Measurements from ENCODE around the gene GNL2.

The GNL2 gene

DNA sequence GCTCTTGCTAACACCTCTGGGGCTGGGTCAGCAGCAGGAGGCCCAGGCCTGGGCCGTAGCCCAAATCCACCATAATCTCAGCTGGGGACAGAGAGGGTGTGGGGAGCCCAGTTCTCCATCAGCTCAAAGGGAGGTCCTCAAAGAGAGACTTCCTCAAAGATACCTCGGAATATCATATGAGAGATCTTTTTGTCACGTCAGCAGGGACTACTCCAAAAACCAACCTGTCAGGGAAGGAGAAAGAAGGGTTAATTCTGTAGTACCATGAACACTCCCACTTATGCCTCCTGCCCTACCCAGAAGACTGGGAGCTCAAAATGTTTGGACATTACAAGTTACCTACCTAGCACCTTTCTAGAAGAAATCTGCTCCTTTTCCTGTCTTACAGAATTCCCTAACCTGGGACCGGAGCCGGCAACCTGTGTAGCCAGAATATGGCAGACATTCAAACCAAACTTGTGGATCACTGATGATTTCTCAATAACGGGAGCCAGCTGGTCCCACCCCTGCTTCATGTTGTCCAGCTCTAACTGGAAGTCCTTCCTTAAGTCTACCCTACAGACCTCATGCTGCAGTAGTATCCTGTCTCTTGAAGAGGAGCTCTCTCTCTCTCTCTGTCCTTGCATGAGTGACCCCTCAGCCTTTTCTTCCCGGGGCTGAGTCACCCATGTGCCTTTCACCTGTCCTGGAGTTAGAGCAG is 34.1 kb upstream of the GNL2 start:
- no peaks in the 10 kb centered on the region for H3K36me3 ChIP-seq (ENCODE audit: control insufficient read depth, insufficient read depth, low read length)
- H3K27ac ChIP-seq (ENCODE audit: low read depth, low read length, severe bottlenecking): no peak overlapping the region
- no peaks in the 10 kb centered on the region for H3K9me3 ChIP-seq (ENCODE audit: control insufficient read depth, low read length)
- WGBS, 2 experiments (ENCODE audit: insufficient coverage in 2 of 2): 65 to 66% methylated on average over 4 to 5 of the region's 7 CpGs
- peaks cover 6% of the 10 kb centered on the region for H3K4me1 ChIP-seq (ENCODE audit: control insufficient read depth, insufficient read depth, low read length, poor library complexity, severe bottlenecking)
- H3K4me3 ChIP-seq (ENCODE audit: extremely low read depth, insufficient read depth, low read length, poor library complexity, severe bottlenecking): no peak overlapping the region

DNA sequence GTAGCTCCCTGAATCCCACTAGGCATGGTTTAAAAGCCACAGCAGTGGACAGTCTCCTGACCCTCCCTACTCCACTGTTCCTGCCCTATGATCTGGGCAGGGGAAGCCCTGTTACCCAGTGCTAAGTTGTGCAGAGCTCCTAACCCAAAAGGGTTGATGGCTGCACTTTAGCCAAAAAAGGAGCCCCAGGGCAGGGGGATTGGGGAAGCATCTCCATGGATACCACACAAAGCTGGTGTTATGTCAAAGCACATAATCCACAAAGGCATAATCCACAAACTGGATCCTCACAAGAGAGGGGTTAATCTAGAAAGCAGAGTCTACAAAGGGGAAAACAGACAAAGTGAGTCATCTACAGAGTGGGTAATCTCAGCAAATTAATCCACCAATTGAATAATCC is 33.3 kb upstream of the GNL2 start:
- no peaks in the 10 kb centered on the region for H3K9me3 ChIP-seq (ENCODE audit: control insufficient read depth, low read length)
- H3K4me3 ChIP-seq (ENCODE audit: extremely low read depth, insufficient read depth, low read length, poor library complexity, severe bottlenecking): no peak overlapping the region
- no peak overlapping the region for H3K27ac ChIP-seq (ENCODE audit: low read depth, low read length, severe bottlenecking)
- no peaks in the 10 kb centered on the region for H3K36me3 ChIP-seq (ENCODE audit: control insufficient read depth, insufficient read depth, low read length)
- H3K4me1 ChIP-seq (ENCODE audit: control insufficient read depth, insufficient read depth, low read length, poor library complexity, severe bottlenecking): peaks cover 2% of the 10 kb centered on the region

DNA sequence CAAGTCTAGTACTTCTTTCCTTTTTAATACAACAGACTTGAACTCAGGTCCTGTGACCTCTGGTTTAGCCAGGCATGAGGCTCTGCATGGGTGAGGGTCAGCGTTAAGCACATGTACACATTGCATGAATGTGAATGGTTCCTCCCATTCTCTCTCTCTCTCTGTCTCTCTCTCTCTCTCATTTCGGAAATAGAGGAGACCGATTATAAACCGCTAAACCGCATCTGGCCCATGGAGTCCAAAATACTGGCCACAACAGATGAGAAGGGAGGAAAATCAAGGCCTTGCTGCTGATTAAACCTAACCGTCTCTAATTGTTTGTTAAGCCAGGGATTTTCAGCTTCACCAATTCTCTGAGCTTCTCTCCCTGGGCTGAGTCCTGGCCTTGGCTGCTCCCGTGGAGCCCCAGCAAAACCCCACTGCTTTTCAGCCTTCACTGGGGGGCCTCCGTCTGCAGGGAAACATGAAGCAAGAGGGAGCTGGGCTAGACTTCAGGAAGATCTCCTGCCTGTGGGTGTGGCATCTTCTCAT is 32.4 kb upstream of the GNL2 start:
- H3K4me1 ChIP-seq (ENCODE audit: control insufficient read depth, insufficient read depth, low read length, poor library complexity, severe bottlenecking): peaks cover 2% of the 10 kb centered on the region
- no peaks in the 10 kb centered on the region for H3K36me3 ChIP-seq (ENCODE audit: control insufficient read depth, insufficient read depth, low read length)
- H3K27ac ChIP-seq (ENCODE audit: low read depth, low read length, severe bottlenecking): no peak overlapping the region
- no peaks in the 10 kb centered on the region for H3K9me3 ChIP-seq (ENCODE audit: control insufficient read depth, low read length)
- 73 to 80% methylated on average over 5 to 8 of the region's 8 CpGs for whole genome bisulfite sequencing, 2 experiments (ENCODE audit: insufficient coverage in 2 of 2)
- no peak overlapping the region for H3K4me3 ChIP-seq (ENCODE audit: extremely low read depth, insufficient read depth, low read length, poor library complexity, severe bottlenecking)

DNA sequence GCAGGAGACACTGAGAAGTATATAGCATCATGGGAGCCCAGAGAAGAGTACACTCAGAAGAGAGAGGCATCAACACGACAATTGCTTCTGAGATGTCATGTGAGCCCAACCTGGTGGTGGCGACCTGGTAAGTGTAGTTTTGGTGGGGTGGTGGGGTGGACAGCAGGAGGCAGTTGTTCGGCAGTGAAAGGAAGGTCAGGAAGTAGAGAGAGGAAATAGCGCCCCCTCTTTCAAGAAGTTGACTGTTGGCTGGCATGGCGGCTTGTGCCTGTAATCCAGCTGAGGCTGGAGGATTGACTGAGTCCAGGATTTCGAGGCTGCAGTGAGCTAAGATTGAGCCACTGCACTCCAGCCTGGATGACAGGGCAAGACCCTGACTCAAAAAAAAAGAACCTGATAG is 26.4 kb upstream of the GNL2 start:
- 42 to 47% methylated on average over 5 to 6 of the region's 6 CpGs for WGBS, 2 experiments (ENCODE audit: insufficient coverage in 2 of 2)
- H3K9me3 ChIP-seq (ENCODE audit: control insufficient read depth, low read length): no peaks in the 10 kb centered on the region
- H3K4me1 ChIP-seq (ENCODE audit: control insufficient read depth, insufficient read depth, low read length, poor library complexity, severe bottlenecking): no peaks in the 10 kb centered on the region
- no peaks in the 10 kb centered on the region for H3K36me3 ChIP-seq (ENCODE audit: control insufficient read depth, insufficient read depth, low read length)
- H3K27ac ChIP-seq (ENCODE audit: low read depth, low read length, severe bottlenecking): no peak overlapping the region
- H3K4me3 ChIP-seq (ENCODE audit: extremely low read depth, insufficient read depth, low read length, poor library complexity, severe bottlenecking): no peak overlapping the region

DNA sequence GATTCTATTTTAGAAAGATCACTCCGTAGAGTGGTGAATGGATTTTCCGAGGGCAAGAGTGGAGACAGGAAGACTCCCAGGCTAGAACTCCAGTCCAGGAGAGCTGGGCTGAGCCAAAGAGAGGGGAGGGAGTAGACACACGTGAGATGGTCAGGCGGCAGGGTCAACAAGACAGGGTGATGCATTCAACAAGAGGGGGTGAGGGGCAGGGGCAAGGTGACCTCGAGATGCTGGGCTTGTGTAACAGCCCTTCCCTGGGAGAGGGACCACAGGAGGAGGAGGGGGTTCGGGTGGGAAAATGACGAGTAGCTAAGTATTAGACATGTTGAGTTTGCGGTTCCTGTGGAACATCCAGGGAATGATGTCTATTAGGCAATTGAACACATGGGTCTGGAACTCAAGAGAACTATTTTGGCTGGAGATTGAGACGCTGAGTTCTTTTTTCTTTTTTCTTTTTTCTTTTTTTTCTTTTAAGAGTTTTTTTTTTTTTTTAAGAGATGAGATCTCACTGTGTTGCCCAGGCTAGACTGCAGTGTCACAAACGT is 25.7 kb upstream of the GNL2 start:
- Histone ChIP-seq H3K4me1 (ENCODE audit: control insufficient read depth, insufficient read depth, low read length, poor library complexity, severe bottlenecking) (no peaks in the 10 kb centered on the region), H3K36me3 (ENCODE audit: control insufficient read depth, insufficient read depth, low read length) (no peaks in the 10 kb centered on the region), H3K9me3 (ENCODE audit: control insufficient read depth, low read length) (no peaks in the 10 kb centered on the region), H3K4me3 (ENCODE audit: extremely low read depth, insufficient read depth, low read length, poor library complexity, severe bottlenecking) (no peak overlapping the region), H3K27ac (ENCODE audit: low read depth, low read length, severe bottlenecking) (no peak overlapping the region)
- 61 to 67% methylated on average over 6 to 8 of the region's 10 CpGs for WGBS, 2 experiments (ENCODE audit: insufficient coverage in 2 of 2)

DNA sequence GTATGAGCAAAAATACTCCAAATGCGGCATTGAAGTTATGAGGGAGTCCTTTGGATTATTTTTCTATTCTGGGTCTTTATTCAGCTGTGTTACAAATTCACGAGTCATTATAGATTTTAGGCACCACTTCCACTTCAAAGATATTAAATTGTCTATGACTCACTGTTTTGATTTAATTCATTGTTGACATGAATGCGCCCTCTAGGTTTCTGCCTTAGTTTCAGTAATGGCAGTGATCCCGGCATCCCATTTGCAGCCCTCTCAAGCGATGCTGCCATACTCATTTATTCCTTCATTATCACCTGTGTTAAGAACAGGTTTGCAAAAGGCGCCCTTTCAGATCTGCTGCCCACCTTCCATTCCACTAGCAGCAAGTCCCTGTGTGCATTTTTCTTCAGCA is 25.0 kb upstream of the GNL2 start:
- no peaks in the 10 kb centered on the region for H3K9me3 ChIP-seq (ENCODE audit: control insufficient read depth, low read length)
- no peak overlapping the region for H3K27ac ChIP-seq (ENCODE audit: low read depth, low read length, severe bottlenecking)
- no peaks in the 10 kb centered on the region for H3K4me1 ChIP-seq (ENCODE audit: control insufficient read depth, insufficient read depth, low read length, poor library complexity, severe bottlenecking)
- WGBS, 2 experiments (ENCODE audit: insufficient coverage in 2 of 2): 80 to 92% methylated on average over 2 to 4 of the region's 6 CpGs
- H3K36me3 ChIP-seq (ENCODE audit: control insufficient read depth, insufficient read depth, low read length): no peaks in the 10 kb centered on the region
- no peak overlapping the region for H3K4me3 ChIP-seq (ENCODE audit: extremely low read depth, insufficient read depth, low read length, poor library complexity, severe bottlenecking)

DNA sequence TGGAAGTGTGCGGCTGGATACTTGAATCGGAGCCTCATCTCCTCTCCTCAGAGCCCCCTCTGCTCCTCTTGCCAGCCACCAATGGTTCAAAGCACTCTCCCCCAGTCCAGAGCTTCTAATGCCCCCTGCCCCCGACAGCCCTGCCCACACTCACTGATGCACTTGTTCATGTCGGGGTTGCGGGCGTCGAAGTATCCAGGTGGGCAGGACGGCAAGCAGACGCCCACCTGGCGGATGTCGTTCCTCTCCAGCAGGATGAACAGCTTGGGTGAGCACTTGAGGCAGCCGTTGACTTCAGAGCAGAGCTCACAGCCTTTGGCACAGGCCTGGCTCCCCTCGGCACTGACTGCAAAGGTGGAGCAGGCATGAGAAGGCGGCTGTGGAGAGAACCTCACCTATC is 20.6 kb upstream of the GNL2 start:
- Histone ChIP-seq H3K9me3 (ENCODE audit: control insufficient read depth, low read length) (no peaks in the 10 kb centered on the region), H3K4me3 (ENCODE audit: extremely low read depth, insufficient read depth, low read length, poor library complexity, severe bottlenecking) (no peak overlapping the region), H3K36me3 (ENCODE audit: control insufficient read depth, insufficient read depth, low read length) (no peaks in the 10 kb centered on the region), H3K4me1 (ENCODE audit: control insufficient read depth, insufficient read depth, low read length, poor library complexity, severe bottlenecking) (no peaks in the 10 kb centered on the region), H3K27ac (ENCODE audit: low read depth, low read length, severe bottlenecking) (no peak overlapping the region)
- WGBS, 2 experiments (ENCODE audit: insufficient coverage in 2 of 2): 75 to 85% methylated on average over 9 to 14 of the region's 14 CpGs

DNA sequence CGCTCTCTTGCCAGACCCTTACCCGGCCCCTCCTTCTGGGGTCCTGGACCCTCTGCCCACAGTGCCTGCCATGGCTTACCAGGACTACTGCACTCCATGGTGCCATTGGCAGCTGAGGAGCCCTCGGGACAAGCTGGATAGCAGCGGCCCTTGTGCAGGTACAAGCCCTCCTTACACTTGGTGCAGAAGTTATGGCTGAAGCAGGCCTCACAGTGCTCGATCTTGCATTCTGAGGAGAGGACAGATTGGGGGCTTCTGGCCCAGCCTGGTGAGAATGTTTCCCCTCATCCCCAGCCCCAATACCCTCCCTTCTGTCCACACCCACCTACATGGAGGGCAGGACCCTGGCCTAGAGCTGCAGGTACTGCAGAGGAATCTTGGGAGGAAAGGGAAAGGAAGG is 18.4 kb upstream of the GNL2 start:
- H3K27ac ChIP-seq (ENCODE audit: low read depth, low read length, severe bottlenecking): no peak overlapping the region
- no peak overlapping the region for H3K4me3 ChIP-seq (ENCODE audit: extremely low read depth, insufficient read depth, low read length, poor library complexity, severe bottlenecking)
- H3K9me3 ChIP-seq (ENCODE audit: control insufficient read depth, low read length): no peaks in the 10 kb centered on the region
- WGBS, 2 experiments (ENCODE audit: insufficient coverage in 2 of 2): 80 to 86% methylated on average over 4 of the region's 5 CpGs
- no peaks in the 10 kb centered on the region for H3K4me1 ChIP-seq (ENCODE audit: control insufficient read depth, insufficient read depth, low read length, poor library complexity, severe bottlenecking)
- no peaks in the 10 kb centered on the region for H3K36me3 ChIP-seq (ENCODE audit: control insufficient read depth, insufficient read depth, low read length)

DNA sequence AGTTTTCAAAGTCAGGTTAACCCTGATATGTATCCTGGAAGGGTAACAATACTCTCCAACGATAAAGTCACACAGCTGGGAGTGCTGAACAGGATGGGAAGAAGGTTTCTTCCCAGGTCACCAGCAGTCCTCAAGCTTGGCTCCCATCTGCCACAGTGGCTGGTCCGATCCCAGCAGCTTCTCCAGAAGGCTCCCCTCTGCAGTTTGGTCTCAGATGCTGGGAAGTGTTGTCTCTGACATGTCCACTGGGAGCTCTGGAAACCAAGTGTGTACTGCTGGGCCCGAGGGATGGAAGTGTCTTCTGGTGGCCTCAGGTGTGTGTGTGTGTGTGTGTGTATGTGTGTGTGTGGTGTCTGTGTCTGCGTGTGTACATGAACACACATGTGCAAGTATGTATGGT is 16.4 kb upstream of the GNL2 start:
- Histone ChIP-seq H3K9me3 (ENCODE audit: control insufficient read depth, low read length) (no peaks in the 10 kb centered on the region), H3K36me3 (ENCODE audit: control insufficient read depth, insufficient read depth, low read length) (no peaks in the 10 kb centered on the region), H3K27ac (ENCODE audit: low read depth, low read length, severe bottlenecking) (no peak overlapping the region), H3K4me1 (ENCODE audit: control insufficient read depth, insufficient read depth, low read length, poor library complexity, severe bottlenecking) (no peaks in the 10 kb centered on the region), H3K4me3 (ENCODE audit: extremely low read depth, insufficient read depth, low read length, poor library complexity, severe bottlenecking) (no peak overlapping the region)
- 76 to 79% methylated on average over 3 of the region's 4 CpGs for WGBS, 2 experiments (ENCODE audit: insufficient coverage in 2 of 2)

DNA sequence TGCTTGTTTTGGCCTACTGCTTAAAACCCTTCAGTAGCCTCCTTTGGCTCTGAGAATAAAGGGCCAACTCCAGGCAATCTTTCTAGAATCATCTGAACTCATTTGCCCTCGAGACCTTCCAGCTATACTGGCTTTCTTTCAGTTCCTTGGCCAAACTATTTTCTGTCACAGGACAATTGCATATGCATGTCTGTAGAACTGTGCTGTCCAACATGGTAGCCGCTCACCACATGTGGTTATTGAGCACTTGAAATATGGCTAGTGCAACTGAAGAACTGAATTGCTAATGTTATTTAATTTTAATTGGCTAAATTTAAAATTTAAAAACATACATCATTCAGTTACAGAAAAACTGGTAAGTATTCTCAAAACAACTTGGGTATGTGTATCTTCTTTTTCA is 14.3 kb upstream of the GNL2 start:
- no peak overlapping the region for H3K27ac ChIP-seq (ENCODE audit: low read depth, low read length, severe bottlenecking)
- H3K4me1 ChIP-seq (ENCODE audit: control insufficient read depth, insufficient read depth, low read length, poor library complexity, severe bottlenecking): no peaks in the 10 kb centered on the region
- WGBS, 2 experiments (ENCODE audit: insufficient coverage in 2 of 2): 33 to 70% methylated on average over 1 to 2 of the region's 2 CpGs
- no peak overlapping the region for H3K4me3 ChIP-seq (ENCODE audit: extremely low read depth, insufficient read depth, low read length, poor library complexity, severe bottlenecking)
- H3K9me3 ChIP-seq (ENCODE audit: control insufficient read depth, low read length): no peaks in the 10 kb centered on the region
- no peaks in the 10 kb centered on the region for H3K36me3 ChIP-seq (ENCODE audit: control insufficient read depth, insufficient read depth, low read length)

DNA sequence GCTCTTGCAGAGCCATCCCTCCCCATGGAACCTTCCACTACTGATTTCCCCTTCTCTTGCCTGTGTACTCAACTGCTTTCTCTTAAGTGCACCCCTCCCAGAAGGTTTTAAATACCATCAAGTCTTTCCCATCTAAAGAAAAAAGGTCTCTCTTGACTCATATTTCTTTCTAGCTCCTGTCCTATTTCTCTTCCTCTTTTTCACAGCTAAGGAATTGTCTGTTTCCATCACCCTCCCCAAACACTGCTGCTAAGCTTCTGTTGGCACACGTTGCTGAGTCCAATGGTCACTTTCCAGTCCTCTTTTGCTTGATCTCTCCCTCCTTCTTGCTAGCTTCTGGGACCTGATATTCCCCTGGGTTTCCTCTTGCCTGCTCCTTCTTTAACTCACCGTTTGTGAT is 13.3 kb upstream of the GNL2 start:
- 0 to 18% methylated on average over 1 of the region's 2 CpGs for WGBS, 2 experiments (ENCODE audit: insufficient coverage in 2 of 2)
- H3K9me3 ChIP-seq (ENCODE audit: control insufficient read depth, low read length): no peaks in the 10 kb centered on the region
- no peak overlapping the region for H3K27ac ChIP-seq (ENCODE audit: low read depth, low read length, severe bottlenecking)

More for the DNA sequence above, 13.3 kb upstream of the GNL2 start:
- Histone ChIP-seq H3K4me1 (ENCODE audit: control insufficient read depth, insufficient read depth, low read length, poor library complexity, severe bottlenecking) (no peaks in the 10 kb centered on the region), H3K36me3 (ENCODE audit: control insufficient read depth, insufficient read depth, low read length) (no peaks in the 10 kb centered on the region), H3K4me3 (ENCODE audit: extremely low read depth, insufficient read depth, low read length, poor library complexity, severe bottlenecking) (no peak overlapping the region)

Data from mesodermal cell (in vitro differentiated cells).